ENCODE measurements around the gene SLC8A2. TPM values are rescaled to one million over a fixed set of nuclear protein-coding genes. Genes with fewer than 3 reads are reported as not detected.
A peak's percentile ranks its signal among the peaks of the same experiment; 100 is the strongest.

Gene SLC8A2
- total RNA-seq, 2 experiments from 2014 or later: 0.18 to 0.43 TPM

GRCh38 chr19:47381653-47382279 is 89.9 kb downstream of the SLC8A2 start:
- ATAC-seq (peak; percentile 52), DNase-seq (peak; percentile 34)
- ChIA-PET CTCF (interaction anchor here (2.3 kb wide), 1 partner anchor 10 kb away, joined by 12 read pairs; no protein-coding TSS in a partner anchor), POLR2A (no interaction called here)
- Mint-ChIP-seq H3K9me3 (no peaks in the 10 kb centered on the region), H3K36me3 (ENCODE audit: low read depth) (peaks cover 21% of the 10 kb centered on the region), H3K4me3 (no peak overlapping the region), H3K27me3 (no peaks in the 10 kb centered on the region), H3K27ac (peak overlapping the region; percentile 25), H3K4me1 (ENCODE audit: low read depth) (peaks cover 26% of the 10 kb centered on the region)
- intact Hi-C loops (cut with micrococcal nuclease): no loop called here
- TF ChIP-seq CTCF (IDR thresholded peaks at IDR 0.05): no peak

- no peaks in the 10 kb centered on the region for H3K9me3 Mint-ChIP-seq
- ChIA-PET CTCF (no interaction called here), POLR2A (no interaction called here)
- peak overlapping the region; percentile 25 for H3K27ac Mint-ChIP-seq
- H3K27me3 Mint-ChIP-seq: no peaks in the 10 kb centered on the region
- peaks cover 26% of the 10 kb centered on the region for H3K4me1 Mint-ChIP-seq (ENCODE audit: low read depth)
- no peak overlapping the region for H3K4me3 Mint-ChIP-seq
- peaks cover 21% of the 10 kb centered on the region for H3K36me3 Mint-ChIP-seq (ENCODE audit: low read depth)
- intact Hi-C loops (cut with micrococcal nuclease): no loop called here
- DNase-seq (no peak), ATAC-seq (no peak)
- no peak for TF ChIP-seq CTCF (IDR thresholded peaks at IDR 0.05)
These were observed 90.6 kb downstream of the SLC8A2 start for GRCh38 chr19:47381121-47381520.

DNA sequence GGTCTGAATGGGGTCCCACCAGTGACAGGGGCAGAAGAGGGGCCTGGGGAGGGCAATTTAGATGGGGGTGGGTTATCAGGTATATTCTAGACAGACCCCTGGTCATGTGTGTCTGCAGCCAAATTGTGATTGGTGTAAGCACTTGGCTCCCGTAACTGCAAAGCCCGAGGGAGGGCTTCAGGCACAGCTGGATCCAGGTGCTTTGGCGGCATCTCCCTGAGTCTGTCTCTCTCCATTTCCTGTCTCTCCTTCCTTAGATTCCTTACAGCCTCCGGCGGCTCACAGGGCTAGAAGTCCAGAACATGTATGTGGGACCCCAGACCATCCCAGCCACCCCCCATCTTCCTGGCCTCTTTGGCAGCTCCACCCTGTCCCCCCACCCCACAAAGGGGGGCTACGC is 91.1 kb downstream of the SLC8A2 start:
- POLR2A ChIA-PET: no interaction called here
- H3K36me3 Mint-ChIP-seq (ENCODE audit: low read depth): peaks cover 23% of the 10 kb centered on the region

GRCh38 chr19:47379381-47379938 is 92.2 kb downstream of the SLC8A2 start:
- Mint-ChIP-seq H3K9me3 (no peaks in the 10 kb centered on the region), H3K36me3 (ENCODE audit: low read depth) (peaks cover 25% of the 10 kb centered on the region), H3K27ac (no peak overlapping the region), H3K4me1 (ENCODE audit: low read depth) (peaks cover 26% of the 10 kb centered on the region), H3K27me3 (no peaks in the 10 kb centered on the region), H3K4me3 (no peak overlapping the region)
- ChIA-PET CTCF (no interaction called here), POLR2A (no interaction called here)
- no peak for TF ChIP-seq CTCF (IDR thresholded peaks at IDR 0.05)
- ATAC-seq (no peak), DNase-seq (no peak)
- intact Hi-C loops (cut with micrococcal nuclease): no loop called here

More for the DNA sequence above, 91.1 kb downstream of the SLC8A2 start:
- intact Hi-C loops (cut with micrococcal nuclease): no loop called here
- no peak for DNase-seq
- TF ChIP-seq CTCF (IDR thresholded peaks at IDR 0.05): no peak
- Mint-ChIP-seq H3K9me3 (no peaks in the 10 kb centered on the region), H3K27ac (no peak overlapping the region), H3K27me3 (no peaks in the 10 kb centered on the region), H3K4me3 (no peak overlapping the region), H3K4me1 (ENCODE audit: low read depth) (peaks cover 26% of the 10 kb centered on the region)
- CTCF ChIA-PET: no interaction called here
- no peak for ATAC-seq

DNA sequence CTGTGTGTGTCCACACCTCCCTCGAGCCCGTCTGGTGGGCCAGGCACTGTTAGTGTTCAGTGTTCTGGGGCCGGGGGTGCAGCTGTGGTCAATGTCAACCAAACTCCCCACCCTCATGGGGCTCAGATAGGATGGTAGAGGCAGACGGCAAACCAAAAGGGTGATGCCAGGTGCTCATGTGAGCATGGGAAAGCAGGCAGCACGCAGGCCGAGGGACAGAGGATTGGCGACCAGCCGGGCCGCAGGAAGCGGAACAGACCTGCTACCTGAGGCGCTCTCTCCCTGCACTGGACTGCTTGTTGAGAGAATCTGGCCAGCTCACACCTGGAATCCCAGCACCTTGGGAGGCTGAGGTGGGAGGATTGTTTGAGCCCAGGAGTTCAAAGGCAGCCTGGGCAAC is 93.4 kb downstream of the SLC8A2 start:
- CTCF ChIA-PET: interaction anchor here (3.8 kb wide), 1 partner anchor 13 kb away, joined by 10 read pairs; no protein-coding TSS in a partner anchor

More for the DNA sequence above, 93.4 kb downstream of the SLC8A2 start:
- Mint-ChIP-seq H3K4me3 (no peak overlapping the region), H3K27ac (no peak overlapping the region), H3K4me1 (ENCODE audit: low read depth) (peaks cover 21% of the 10 kb centered on the region), H3K36me3 (ENCODE audit: low read depth) (peaks cover 27% of the 10 kb centered on the region), H3K9me3 (no peaks in the 10 kb centered on the region), H3K27me3 (no peaks in the 10 kb centered on the region)
- POLR2A ChIA-PET: no interaction called here
- no peak for TF ChIP-seq CTCF (IDR thresholded peaks at IDR 0.05)
- ATAC-seq (no peak), DNase-seq (no peak)
- intact Hi-C loops (cut with micrococcal nuclease): no loop called here

Data from activated CD8-positive, alpha-beta T cell treated with anti-CD3 and anti-CD28 coated beads for 36 hours (primary cell).